Measurements from ENCODE around the gene USP22.
"Not testable (repeated sequence)": the region's sequence is repeated elsewhere in the genome, so short reads cannot be mapped to it uniquely, and the experiment has no call there.

Gene USP22

DNA sequence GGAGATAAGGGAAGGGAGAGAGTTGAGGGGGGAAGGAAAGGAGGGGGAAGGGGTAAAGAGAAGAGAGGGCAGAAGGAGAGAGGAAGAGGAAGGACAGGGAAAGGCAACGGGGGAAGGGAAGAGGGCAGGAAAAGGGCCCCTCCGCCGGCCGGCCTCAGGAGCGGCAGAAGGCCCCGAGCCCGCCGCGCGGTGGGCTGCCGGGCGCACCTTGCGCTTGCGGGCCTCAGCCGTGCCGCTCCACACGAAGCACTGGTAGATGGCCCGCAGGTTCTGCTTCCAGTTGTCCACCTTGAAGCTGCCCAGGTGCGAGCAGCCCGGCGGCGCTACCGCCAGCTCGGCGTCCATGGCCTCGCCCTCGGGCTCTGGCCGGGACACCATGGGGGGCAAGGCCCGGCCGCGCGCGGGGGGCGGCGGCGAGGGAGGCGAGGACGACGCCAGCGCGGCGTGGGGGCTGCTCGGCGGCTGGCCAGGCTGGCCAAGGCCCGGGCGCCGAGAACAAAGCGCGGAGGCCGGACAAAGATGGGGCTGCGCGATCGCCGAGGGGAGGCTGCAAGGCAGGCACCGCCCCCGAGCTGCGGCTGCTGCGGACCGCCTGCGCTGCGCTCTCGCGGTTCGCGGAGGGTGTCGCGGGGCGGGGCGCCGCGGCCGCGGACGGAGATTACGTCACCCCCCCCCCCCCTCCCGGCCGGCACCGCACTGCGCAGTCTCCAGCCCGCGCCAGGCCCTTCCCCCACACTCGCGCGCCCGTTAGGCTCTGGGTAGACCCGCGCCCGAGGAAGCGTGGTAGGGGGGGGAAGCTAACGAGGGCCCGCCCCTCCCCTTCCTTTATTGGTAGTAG, at the start of gene USP22:
TSS of gene USP22 (minus strand) at position 554 of the 838 bp plus-strand sequence. CDS start at position 378, 176 bp downstream.
- in situ Hi-C loops (cut with MboI; ENCODE audit: low pct_unique_long_range_greater_than_20kb, low sequenced_read_pairs), result no loop called here
- DNase-seq, result peak; percentile 76

DNA sequence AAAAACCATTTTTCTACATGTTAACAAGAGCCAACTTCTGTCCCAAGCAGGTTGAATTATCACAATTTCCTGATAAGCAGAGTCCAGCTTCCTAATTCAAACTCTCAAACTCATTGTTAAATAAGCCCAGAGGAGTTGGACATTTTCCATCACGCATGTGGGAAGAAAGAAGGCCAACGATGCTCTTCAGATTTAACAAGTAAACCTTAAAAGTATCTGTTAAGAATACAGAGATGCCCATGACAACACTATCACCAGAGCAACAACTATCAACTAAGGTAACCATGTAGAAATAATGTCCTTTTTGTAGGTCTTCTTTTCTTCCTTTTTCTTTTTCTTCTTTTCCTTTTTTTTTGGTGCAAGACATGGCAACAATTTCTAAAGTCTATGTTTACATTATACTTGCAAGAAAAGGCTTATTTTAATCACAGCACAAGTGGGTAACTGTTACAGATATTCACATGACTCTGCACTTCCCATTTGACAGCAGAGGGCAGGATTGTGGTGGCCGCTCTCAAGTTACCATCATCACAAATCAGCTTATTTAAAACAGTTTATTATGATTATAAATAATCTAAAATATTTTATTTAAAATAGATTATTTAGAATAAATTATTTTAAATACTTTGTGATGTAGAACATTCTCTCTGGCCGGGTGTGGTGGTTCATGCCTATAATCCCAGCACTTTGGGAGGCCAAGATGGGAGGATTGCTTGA, 48.2 kb upstream of the USP22 start:
- no peak for DNase-seq
- in situ Hi-C loops (cut with MboI; ENCODE audit: low pct_unique_long_range_greater_than_20kb, low sequenced_read_pairs), result no loop called here

DNA sequence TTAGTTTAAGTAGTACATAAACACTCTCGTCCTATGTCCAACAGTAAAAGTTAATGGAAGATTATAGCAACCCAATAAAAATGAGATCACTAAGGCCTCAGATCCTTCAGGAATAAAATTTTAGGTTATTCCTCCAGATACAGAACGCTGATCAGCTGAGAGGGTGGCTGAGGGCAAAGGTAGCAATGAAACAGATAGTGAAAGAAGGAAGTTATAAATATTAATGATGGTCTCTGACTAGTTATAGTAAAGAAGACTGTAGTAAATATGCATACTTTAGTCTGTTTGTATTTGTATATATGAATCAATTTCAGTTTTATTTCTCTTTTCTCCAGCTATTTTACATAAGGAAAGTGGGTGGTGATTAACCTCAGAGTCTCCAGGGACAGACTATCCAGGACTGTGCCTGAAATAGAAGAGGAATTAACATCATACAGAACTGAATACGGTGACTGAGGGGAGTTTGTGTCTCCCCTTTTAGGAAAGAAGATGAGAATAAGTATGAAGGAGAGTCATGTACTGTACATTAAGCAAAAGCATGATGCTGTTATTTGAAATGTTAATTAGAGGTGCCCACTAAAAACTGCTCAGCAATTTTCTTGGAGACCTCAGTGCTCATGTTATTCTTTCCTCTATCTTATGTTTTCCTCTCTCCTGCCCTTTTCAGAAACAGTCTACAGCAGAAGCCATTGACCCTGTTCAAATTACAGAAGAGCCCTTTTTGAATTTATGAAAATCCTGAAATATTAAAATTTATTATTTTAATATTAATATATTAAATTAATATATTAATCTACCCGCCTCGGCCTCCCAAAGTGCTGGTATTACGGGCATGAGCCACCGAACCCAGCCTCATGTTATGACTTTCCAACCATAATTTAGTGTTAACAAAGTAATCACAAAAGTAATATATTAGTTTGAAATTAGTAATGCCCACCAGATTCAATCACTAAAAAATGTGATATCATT, 47.4 kb upstream of the USP22 start:
- in situ Hi-C loops (cut with MboI; ENCODE audit: low pct_unique_long_range_greater_than_20kb, low sequenced_read_pairs), result no loop called here
- DNase-seq, result no peak

DNA sequence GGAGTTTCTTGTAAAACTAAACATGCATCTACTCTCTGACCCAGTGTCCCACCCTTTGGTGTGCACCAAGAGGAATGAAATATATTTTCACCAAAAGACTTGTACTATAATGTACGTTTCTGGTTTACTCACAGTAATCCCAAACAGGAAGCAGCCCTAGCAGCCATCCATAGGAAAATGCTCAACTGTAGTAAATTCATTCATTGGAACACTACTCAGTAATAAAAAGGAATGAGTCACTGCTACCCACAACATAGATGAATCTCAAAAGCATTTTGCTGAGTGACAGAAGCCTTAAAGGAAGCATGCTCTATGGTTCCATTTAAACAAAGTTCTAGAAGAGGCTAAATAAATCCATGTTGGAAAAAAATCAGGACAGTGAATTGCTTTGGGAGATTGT, 46.3 kb upstream of the USP22 start:
- no peak for DNase-seq
- in situ Hi-C loops (cut with MboI; ENCODE audit: low pct_unique_long_range_greater_than_20kb, low sequenced_read_pairs), result no loop called here

DNA sequence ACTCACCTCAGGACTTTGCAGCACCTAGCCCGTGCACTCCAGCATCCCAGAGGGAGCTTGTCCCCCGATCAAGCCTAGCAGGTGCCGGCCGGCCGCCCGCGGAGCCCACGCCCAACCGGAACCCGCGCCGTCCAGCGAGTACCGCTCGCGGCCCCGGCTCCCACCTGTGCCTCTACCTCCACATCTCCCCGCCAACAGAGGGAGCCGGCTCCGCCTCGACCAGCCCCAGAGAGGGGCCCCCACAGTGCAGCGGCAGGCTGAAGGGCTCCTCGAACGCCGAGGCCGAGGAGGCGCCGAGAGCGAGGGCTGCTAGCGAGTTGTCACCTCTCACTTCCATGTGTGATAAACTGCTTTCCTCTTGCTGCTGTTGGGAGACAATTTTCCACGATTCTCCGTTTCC, 42.9 kb upstream of the USP22 start:
- DNase-seq, result no peak
- in situ Hi-C loops (cut with MboI; ENCODE audit: low pct_unique_long_range_greater_than_20kb, low sequenced_read_pairs), result no loop called here

DNA sequence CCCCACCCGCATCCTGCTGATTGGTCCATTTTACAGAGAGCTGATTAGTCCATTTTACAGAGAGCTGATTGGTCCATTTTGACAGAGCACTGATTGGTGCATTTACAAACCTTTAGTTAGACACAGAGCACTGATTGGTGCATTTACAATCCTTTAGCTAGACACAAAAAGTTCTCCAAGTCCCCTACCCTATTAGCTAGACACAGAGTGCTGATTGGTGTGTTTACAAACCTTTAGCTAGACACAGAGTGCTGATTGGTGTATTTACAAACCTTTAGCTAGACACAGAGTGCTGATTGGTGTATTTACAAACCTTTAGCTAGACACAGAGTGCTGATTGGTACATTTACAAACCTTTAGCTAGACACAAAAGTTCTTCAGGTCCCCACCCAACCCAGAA, 42.5 kb upstream of the USP22 start:
- in situ Hi-C loops (cut with MboI; ENCODE audit: low pct_unique_long_range_greater_than_20kb, low sequenced_read_pairs); DNase-seq: not testable (repeated sequence)

DNA sequence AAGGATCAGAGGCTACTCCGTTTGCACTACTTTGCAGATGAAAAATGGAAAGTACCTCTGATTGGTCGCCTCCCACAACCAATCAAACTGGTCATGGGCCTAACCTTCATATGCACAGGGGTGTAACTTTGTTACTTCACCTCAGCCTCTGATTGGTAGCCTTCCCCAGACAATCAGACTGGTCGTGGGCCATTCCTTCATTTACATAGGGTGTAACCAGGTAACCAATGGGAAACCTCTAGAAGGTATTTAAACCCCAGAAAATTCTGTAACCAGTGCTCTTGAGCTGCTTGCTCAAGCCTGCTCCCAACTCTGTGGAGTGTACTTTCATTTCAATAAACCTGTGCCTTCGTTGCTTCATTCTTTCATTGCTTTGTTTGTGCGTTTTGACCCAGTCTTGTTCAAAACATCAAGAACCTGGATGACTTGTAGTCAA, 39.2 kb upstream of the USP22 start:
- no peak for DNase-seq
- in situ Hi-C loops (cut with MboI; ENCODE audit: low pct_unique_long_range_greater_than_20kb, low sequenced_read_pairs), result no loop called here

DNA sequence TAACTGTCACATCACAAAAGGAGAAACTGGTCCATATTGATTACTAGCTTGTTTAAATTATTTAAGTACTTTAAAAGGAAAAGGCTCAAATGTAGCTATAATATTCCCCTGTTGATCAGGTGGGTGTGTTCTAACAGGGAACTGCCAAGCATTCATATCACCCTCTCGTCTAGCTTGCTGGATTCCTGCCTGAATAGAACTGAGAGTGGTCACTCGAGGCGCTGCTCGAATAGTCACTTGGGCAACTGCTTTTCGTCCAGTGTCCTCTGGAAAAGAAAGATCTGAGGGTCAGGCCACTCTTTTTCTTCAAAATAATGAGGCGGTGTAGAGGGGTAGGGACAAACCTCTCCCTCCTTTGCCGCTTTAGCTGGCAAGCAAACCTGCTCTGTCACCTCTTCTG, 36.4 kb upstream of the USP22 start:
- DNase-seq, result no peak
- in situ Hi-C loops (cut with MboI; ENCODE audit: low pct_unique_long_range_greater_than_20kb, low sequenced_read_pairs), result no loop called here

DNA sequence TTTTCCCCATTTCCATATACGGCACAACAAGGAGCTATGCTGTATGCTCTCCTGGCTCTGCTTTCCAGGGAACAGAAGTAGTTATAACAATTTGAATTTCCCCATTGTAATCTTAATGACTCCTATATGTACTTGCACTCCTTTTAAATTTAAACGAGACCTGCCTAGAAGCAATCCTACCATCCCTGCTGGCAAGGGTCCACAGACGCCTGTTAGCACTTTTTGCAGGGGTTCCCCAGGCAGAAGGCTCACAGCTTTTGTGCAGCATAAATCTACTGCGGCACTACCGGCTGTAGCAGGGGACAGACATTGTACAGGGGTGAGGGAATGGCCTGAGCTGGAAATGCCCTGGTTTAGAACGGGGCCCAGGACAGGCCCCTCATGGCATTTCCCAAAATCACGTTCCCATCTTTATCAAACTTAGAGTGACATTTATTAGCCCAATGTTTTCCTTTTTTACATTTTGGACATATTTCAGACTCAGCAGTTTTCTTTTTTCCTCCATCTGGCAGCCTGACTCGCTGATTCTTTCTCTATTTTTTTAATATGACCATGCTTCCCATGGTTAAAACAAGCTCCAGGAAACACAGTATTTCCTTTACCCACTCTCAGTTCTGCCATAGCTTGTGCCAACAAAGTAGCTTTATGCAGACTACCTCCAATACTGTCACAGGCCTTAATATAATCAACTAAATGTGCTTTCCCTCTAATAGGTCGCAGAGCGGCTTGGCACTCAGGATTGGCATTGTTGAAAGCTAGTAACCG, 35.4 kb upstream of the USP22 start:
- in situ Hi-C loops (cut with MboI; ENCODE audit: low pct_unique_long_range_greater_than_20kb, low sequenced_read_pairs), result no loop called here
- no peak for DNase-seq

DNA sequence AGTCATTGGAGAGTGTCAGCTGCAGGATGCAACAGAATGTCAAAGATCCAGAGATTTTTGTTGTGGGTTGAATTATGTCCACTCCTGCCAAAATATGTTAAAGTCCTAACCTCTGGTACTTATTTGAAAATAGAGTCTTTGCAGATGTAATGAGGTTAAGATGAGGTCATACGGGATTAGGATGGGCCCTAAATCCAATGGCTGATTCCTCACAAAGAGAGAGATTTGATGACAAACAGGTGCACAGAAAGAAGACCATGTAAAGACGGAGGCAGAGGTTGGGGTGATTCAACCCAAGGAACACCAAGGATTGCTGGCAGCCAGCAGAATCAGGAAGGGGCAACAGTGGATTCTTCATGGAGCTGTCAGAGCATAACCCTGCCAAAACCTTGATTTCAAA, 34.5 kb upstream of the USP22 start:
- in situ Hi-C loops (cut with MboI; ENCODE audit: low pct_unique_long_range_greater_than_20kb, low sequenced_read_pairs), result no loop called here

DNA sequence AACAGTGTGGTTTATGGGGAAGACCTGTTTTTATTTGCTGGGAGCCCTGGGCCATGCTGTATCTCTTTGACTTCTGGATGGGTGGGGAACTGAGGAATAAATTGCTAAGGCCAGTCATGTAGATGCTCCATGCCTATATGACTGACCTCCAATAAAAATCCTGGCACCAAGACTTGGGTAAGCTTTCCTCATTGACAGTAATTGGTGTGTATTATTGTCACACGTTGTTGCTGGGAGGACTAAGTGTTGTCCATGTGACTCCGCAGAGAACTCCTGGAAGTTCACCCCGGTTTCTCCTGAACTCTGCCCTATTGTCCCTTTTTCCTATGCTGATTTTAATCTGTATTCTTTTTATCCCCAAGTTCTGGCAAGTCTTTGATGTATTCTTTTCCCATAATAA, 33.4 kb upstream of the USP22 start:
- no peak for DNase-seq
- in situ Hi-C loops (cut with MboI; ENCODE audit: low pct_unique_long_range_greater_than_20kb, low sequenced_read_pairs), result no loop called here

More for the DNA sequence above, 34.5 kb upstream of the USP22 start:
- DNase-seq, result no peak

DNA sequence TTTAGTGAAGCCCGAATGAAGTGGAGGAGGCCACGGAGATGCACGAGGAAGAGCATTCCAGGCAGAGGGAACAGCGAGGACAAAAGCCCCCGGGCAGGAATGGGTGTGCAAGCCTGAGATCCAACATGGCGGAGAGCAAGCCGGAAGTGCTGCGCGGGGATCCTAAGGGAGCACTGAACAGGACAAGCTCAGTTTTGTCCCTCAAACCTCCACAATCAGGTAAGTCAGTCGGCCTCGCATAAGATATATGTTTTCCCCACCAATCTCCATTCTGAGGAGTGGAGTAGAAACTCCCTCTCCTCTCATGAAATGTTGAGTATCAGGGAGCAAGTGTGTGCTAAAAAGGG, 32.9 kb upstream of the USP22 start:
- in situ Hi-C loops (cut with MboI; ENCODE audit: low pct_unique_long_range_greater_than_20kb, low sequenced_read_pairs), result no loop called here
- no peak for DNase-seq

DNA sequence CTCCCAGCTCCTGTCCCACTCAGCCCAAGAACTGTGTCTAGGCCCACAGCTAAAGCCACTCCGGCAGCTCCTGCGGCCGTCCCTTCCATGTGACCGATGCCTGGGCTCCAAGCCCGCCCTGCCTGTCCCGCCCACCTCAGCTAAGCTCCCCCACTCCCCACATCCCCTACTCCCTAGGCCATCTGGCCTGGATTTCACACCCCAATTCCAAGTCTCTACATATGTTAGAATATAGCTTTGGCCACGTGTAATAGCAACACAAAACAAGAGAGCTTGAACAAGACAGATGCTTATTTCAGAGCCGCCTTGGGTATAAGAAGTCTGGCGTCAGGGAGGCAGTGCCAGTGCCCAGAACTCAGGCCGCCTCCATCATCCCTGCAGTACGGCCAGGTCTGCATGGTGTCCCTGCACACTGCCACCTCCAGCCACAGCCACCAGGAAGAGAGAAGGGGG, 30.0 kb upstream of the USP22 start:
- DNase-seq, result no peak
- in situ Hi-C loops (cut with MboI; ENCODE audit: low pct_unique_long_range_greater_than_20kb, low sequenced_read_pairs), result no loop called here

DNA sequence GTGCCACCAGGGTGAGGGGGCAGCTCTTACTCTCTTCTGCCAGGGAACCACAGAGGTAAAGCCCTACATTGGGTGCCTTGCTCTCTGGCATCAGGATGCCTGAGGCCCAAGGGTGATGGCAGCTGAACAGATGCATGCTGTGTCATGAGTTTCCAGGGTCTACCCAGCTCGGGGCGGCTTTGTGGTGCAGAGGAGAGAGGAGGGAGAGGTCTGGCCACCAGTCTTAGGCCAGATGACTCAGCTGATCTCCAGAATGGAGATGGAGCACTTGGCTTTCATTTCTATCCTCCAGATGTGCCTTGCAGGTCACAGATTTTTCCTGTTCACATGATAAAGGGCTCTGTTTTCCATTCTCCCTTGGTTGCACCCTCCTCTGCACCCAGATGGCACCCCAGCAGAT, 23.6 kb upstream of the USP22 start:
- no peak for DNase-seq
- in situ Hi-C loops (cut with MboI; ENCODE audit: low pct_unique_long_range_greater_than_20kb, low sequenced_read_pairs), result no loop called here

DNA sequence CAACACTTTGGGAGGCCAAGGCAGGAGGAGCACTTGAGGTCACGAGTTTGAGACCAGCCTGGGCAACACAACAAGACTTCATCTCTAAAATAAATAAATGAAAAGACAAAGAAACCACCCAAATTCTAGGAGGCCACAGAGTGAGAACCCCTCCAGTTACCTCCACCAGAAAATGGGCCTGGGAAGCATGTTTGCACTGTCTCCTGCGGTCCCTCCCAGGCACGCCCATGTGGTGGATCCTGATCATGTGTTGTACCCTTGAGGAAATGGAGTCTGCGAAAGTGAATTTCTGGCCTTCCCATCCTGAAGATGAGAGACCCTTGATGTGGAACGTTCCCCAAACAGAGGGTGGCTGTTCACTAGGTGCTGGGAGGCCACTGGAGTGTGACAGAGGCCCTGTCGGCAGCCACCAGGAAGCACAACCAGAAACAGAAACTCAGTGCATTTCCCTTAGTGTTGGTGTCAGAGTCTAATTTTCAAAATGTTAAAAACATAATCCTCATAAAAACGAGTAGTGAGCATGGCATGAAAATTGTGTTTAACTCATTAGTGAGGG, 19.2 kb upstream of the USP22 start:
- in situ Hi-C loops (cut with MboI; ENCODE audit: low pct_unique_long_range_greater_than_20kb, low sequenced_read_pairs), result no loop called here
- DNase-seq, result no peak

DNA sequence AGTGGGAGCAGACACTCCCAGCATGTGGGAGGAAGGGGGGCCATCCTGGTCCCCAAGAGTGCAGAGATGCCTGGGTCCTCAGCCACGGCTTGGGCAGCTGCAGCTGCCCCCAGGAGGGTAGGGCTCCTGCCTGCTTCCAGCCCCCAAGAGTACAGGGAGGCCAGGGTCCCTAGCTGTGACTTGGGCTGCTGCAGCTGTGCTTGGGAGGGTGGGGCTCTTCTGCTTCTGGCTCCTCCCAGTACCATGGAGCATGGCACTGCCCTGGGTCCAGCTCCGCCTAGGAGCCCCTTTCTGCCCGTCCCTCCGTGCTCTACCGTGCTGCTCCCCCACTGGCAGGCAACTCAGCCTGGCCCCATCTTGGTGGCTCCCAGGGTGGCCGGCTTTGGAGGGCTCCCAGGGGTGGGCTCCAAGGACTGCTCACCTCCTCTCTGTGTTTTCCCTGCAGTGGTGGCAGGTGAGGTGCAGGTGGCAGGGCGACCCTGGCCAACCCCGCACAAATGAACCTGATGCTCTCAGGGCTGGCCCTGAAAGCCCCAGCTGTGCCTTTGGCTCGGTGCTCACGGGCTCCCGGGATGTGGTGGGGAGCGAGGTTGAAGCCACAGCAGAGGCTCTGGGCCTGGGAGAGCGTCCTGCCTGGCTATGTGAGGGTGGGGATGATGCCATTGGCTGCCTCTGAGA, 18.5 kb upstream of the USP22 start:
- DNase-seq, result no peak
- in situ Hi-C loops (cut with MboI; ENCODE audit: low pct_unique_long_range_greater_than_20kb, low sequenced_read_pairs), result no loop called here

DNA sequence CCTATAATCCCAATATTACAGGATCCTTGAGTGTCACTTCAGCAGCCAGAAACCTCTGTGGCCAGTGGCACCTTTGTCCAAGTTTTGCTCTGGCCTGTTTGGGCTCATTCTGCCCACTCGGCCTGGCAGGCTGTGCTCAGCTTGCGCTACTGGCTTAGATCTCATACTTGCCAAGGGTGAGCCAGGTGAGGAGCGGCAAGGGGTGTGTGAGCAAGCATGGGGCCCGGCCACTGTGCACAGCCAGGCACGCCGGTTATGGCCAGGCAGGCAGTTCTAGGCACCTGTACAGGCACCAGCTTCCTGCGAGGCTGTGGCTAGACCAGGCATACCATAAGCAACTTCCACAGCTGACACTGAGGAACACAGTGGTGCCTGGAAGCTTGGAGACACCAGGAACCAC, 16.9 kb upstream of the USP22 start:
- no peak for DNase-seq
- in situ Hi-C loops (cut with MboI; ENCODE audit: low pct_unique_long_range_greater_than_20kb, low sequenced_read_pairs), result no loop called here
